ENCODE results near the gene GIMAP1.

The GIMAP1 gene

GRCh38 chr7:150753826-150754603 is 37.6 kb downstream of the GIMAP1 start:
- H3K27me3 Mint-ChIP-seq, result peaks cover 23% of the 10 kb centered on the region
- no peak overlapping the region for H3K4me3 Mint-ChIP-seq
- peaks cover 21% of the 10 kb centered on the region for H3K4me1 Mint-ChIP-seq
- no peaks in the 10 kb centered on the region for H3K9me3 Mint-ChIP-seq
- H3K27ac Mint-ChIP-seq, result peak overlapping the region; percentile 34
- no peaks in the 10 kb centered on the region for H3K36me3 Mint-ChIP-seq
- ATAC-seq, result peak; percentile 58

- H3K27me3 Mint-ChIP-seq, result peaks cover 23% of the 10 kb centered on the region
- no peak overlapping the region for H3K27ac Mint-ChIP-seq
- H3K4me1 Mint-ChIP-seq, result peaks cover 21% of the 10 kb centered on the region
- H3K9me3 Mint-ChIP-seq, result no peaks in the 10 kb centered on the region
- no peak for ATAC-seq
- H3K36me3 Mint-ChIP-seq, result no peaks in the 10 kb centered on the region
- H3K4me3 Mint-ChIP-seq, result no peak overlapping the region
Observed at GRCh38 chr7:150754951-150755350, 38.5 kb downstream of the GIMAP1 start.

GRCh38 chr7:150755473-150756099 is 39.2 kb downstream of the GIMAP1 start:
- Mint-ChIP-seq H3K27ac (no peak overlapping the region), H3K36me3 (no peaks in the 10 kb centered on the region), H3K9me3 (no peaks in the 10 kb centered on the region), H3K27me3 (peaks cover 17% of the 10 kb centered on the region), H3K4me1 (peaks cover 21% of the 10 kb centered on the region), H3K4me3 (no peak overlapping the region)
- ATAC-seq, result peak; percentile 72

GRCh38 chr7:150756166-150756565 is 39.8 kb downstream of the GIMAP1 start:
- no peak for ATAC-seq
- no peak overlapping the region for H3K27ac Mint-ChIP-seq
- peaks cover 17% of the 10 kb centered on the region for H3K27me3 Mint-ChIP-seq
- no peaks in the 10 kb centered on the region for H3K9me3 Mint-ChIP-seq
- peaks cover 21% of the 10 kb centered on the region for H3K4me1 Mint-ChIP-seq
- H3K4me3 Mint-ChIP-seq, result no peak overlapping the region
- H3K36me3 Mint-ChIP-seq, result no peaks in the 10 kb centered on the region

GRCh38 chr7:150756858-150757257 is 40.4 kb downstream of the GIMAP1 start:
- peaks cover 21% of the 10 kb centered on the region for H3K4me1 Mint-ChIP-seq
- H3K4me3 Mint-ChIP-seq, result no peak overlapping the region
- peaks cover 24% of the 10 kb centered on the region for H3K27me3 Mint-ChIP-seq
- H3K36me3 Mint-ChIP-seq, result no peaks in the 10 kb centered on the region
- H3K9me3 Mint-ChIP-seq, result no peaks in the 10 kb centered on the region
- H3K27ac Mint-ChIP-seq, result no peak overlapping the region
- no peak for ATAC-seq

- ATAC-seq, result no peak
- H3K27ac Mint-ChIP-seq, result no peak overlapping the region
- H3K9me3 Mint-ChIP-seq, result no peaks in the 10 kb centered on the region
- H3K4me1 Mint-ChIP-seq, result peaks cover 14% of the 10 kb centered on the region
- no peaks in the 10 kb centered on the region for H3K36me3 Mint-ChIP-seq
- peaks cover 26% of the 10 kb centered on the region for H3K27me3 Mint-ChIP-seq
- H3K4me3 Mint-ChIP-seq, result no peak overlapping the region
Observed at GRCh38 chr7:150759479-150759878, 43.1 kb downstream of the GIMAP1 start.

GRCh38 chr7:150766334-150766709 is 49.9 kb downstream of the GIMAP1 start:
- H3K9me3 Mint-ChIP-seq, result no peaks in the 10 kb centered on the region

GRCh38 chr7:150769768-150770167 is 53.4 kb downstream of the GIMAP1 start:
- ATAC-seq, result no peak
- H3K36me3 Mint-ChIP-seq, result peaks cover 9% of the 10 kb centered on the region
- peaks cover 8% of the 10 kb centered on the region for H3K27me3 Mint-ChIP-seq
- H3K4me3 Mint-ChIP-seq, result no peak overlapping the region
- peaks cover 7% of the 10 kb centered on the region for H3K9me3 Mint-ChIP-seq
- no peak overlapping the region for H3K27ac Mint-ChIP-seq
- no peaks in the 10 kb centered on the region for H3K4me1 Mint-ChIP-seq

More at GRCh38 chr7:150766334-150766709, 49.9 kb downstream of the GIMAP1 start:
- H3K4me3 Mint-ChIP-seq, result no peak overlapping the region
- no peak overlapping the region for H3K27ac Mint-ChIP-seq
- ATAC-seq, result no peak
- H3K27me3 Mint-ChIP-seq, result peaks cover 26% of the 10 kb centered on the region
- no peaks in the 10 kb centered on the region for H3K36me3 Mint-ChIP-seq
- no peaks in the 10 kb centered on the region for H3K4me1 Mint-ChIP-seq

All from stimulated activated memory B cell treated with anti-CD40 and anti-IgM and Interleukin-4, amounts not matched to agents 10 μg/mL and 1 μg/mL and 100 μg/mL, for 72 hours (primary cell).